Smooth muscle cell (in vitro differentiated cells): ENCODE data around the gene PFDN4. TPM values are rescaled to one million over a fixed set of nuclear protein-coding genes. Genes with fewer than 3 reads are reported as not detected.
A peak's percentile ranks its signal among the peaks of the same experiment; 100 is the strongest.

ENCODE experiments used
- DNase-seq: peaks from one replicate; lab custom pipeline; 2025; ENCODE audit not compliant: unreplicated experiment; lab: John Stamatoyannopoulos, UW
- H2AFZ ChIP-seq: fragments of 200-600 bp; sonication (generic); 2 replicates; pipeline ENCODE4 v1.6.0; 2016; ENCODE audit warnings: antibody characterized with exemption, low read depth, mild to moderate bottlenecking
- H3F3A ChIP-seq: fragments of 200-600 bp; sonication (generic); 2 replicates; pipeline ENCODE4 v1.6.0; 2017; ENCODE audit warnings: antibody characterized with exemption, low read depth
- H3K27ac ChIP-seq: fragments of 200-600 bp; sonication (generic); 2 replicates; pipeline ENCODE4 v1.5.1; 2016; ENCODE audit warnings: low read depth, mild to moderate bottlenecking
- H3K27me3 ChIP-seq: fragments of 200-600 bp; sonication (generic); 2 replicates; pipeline ENCODE4 v1.6.1; 2016; ENCODE audit warnings: low read depth, mild to moderate bottlenecking
- H3K36me3 ChIP-seq: fragments of 200-600 bp; sonication (generic); 2 replicates; pipeline ENCODE4 v1.5.1; 2016; ENCODE audit warnings: low read depth
- H3K4me1 ChIP-seq: fragments of 200-600 bp; sonication (generic); 2 replicates; pipeline ENCODE4 v1.5.1; 2016; ENCODE audit warnings: low read depth
- H3K4me2 ChIP-seq: fragments of 200-600 bp; sonication (generic); 2 replicates; pipeline ENCODE4 v1.6.0; 2016; ENCODE audit warnings: mild to moderate bottlenecking
- H3K4me3 ChIP-seq: fragments of 200-600 bp; sonication (generic); 2 replicates; pipeline ENCODE4 v1.5.1; 2016; ENCODE audit warnings: mild to moderate bottlenecking
- H3K79me2 ChIP-seq: fragments of 200-600 bp; sonication (generic); 2 replicates; pipeline ENCODE4 v1.6.0; 2016; ENCODE audit warnings: low read depth, mild to moderate bottlenecking
- H3K9ac ChIP-seq: fragments of 200-600 bp; sonication (generic); 2 replicates; pipeline ENCODE4 v1.6.0; 2016; ENCODE audit warnings: low read depth
- H3K9me3 ChIP-seq: fragments of 200-600 bp; sonication (generic); replicated peaks from 2 replicates; pipeline ENCODE4 v1.5.1; 2016; ENCODE audit warnings: low read depth
- H4K20me1 ChIP-seq: fragments of 200-600 bp; sonication (generic); 2 replicates; pipeline ENCODE4 v1.6.0; 2016; ENCODE audit warnings: low read depth
- CTCF ChIP-seq: fragments of 200-600 bp; sonication (generic); IDR thresholded peaks from 2 replicates; pipeline ENCODE4 v1.5.1; 2017; ENCODE audit warnings: borderline replicate concordance, mild to moderate bottlenecking, antibody characterized with exemption; ENCODE audit not compliant: insufficient read depth, poor library complexity, severe bottlenecking
- WGBS: methylation state at CpG from one replicate; pipeline ENCODE4 v1.1.7; 2016; ENCODE audit warnings: low lambda C conversion rate; 5-methylcytosine and 5-hydroxymethylcytosine counted together
- polyA plus RNA-seq: library from polyadenylated mRNA; unstranded; fragments of >200 nt; fragmentation: Nextera tagmentation; extraction: Ambion mirVana; gene quantifications from 2 replicates; pipeline ENCODE4 v1.2.1, GENCODE V29; 2016
- total RNA-seq: library from RNA; depleted of rRNA; stranded (reverse); fragments of >200 nt; gene quantifications from 2 replicates; pipeline ENCODE4 v1.2.3, GENCODE V29; 2014

Gene PFDN4
- total and polyA plus RNA-seq, 2 experiments from 2014 or later, result 47.6 to 240 TPM

GRCh38 chr20:54184071-54184470, 23.8 kb upstream of the PFDN4 start:
- H3K79me2 ChIP-seq, result no peaks in the 10 kb centered on the region
- no peak for TF ChIP-seq CTCF
- H2AFZ ChIP-seq, result peak overlapping the region; percentile 47
- H3K36me3 ChIP-seq, result no peaks in the 10 kb centered on the region
- no peaks in the 10 kb centered on the region for H3K9me3 ChIP-seq
- DNase-seq, result no peak
- H3F3A ChIP-seq, result no peaks in the 10 kb centered on the region
- H3K27ac ChIP-seq, result no peak overlapping the region
- H3K4me3 ChIP-seq, result no peak overlapping the region
- H3K4me2 ChIP-seq, result no peak overlapping the region
- H3K4me1 ChIP-seq, result peaks cover 8% of the 10 kb centered on the region
- H3K27me3 ChIP-seq, result no peaks in the 10 kb centered on the region
- no peaks in the 10 kb centered on the region for H4K20me1 ChIP-seq
- WGBS, result 51% methylated on average over 3 of the region's 3 CpGs
- no peak overlapping the region for H3K9ac ChIP-seq

- Histone ChIP-seq H3K36me3 (no peaks in the 10 kb centered on the region), H3K9ac (no peak overlapping the region), H2AFZ (no peak overlapping the region), H4K20me1 (no peaks in the 10 kb centered on the region), H3F3A (no peaks in the 10 kb centered on the region), H3K4me1 (peaks cover 8% of the 10 kb centered on the region), H3K27ac (no peak overlapping the region), H3K27me3 (no peaks in the 10 kb centered on the region), H3K4me3 (no peak overlapping the region), H3K79me2 (no peaks in the 10 kb centered on the region), H3K4me2 (no peak overlapping the region), H3K9me3 (no peaks in the 10 kb centered on the region)
- 93% methylated on average over 10 of the region's 10 CpGs for WGBS
- no peak for TF ChIP-seq CTCF
- DNase-seq, result no peak
Measured at GRCh38 chr20:54184904-54185626, 22.8 kb upstream of the PFDN4 start.

GRCh38 chr20:54188132-54188849, 19.6 kb upstream of the PFDN4 start:
- Histone ChIP-seq H3F3A (no peaks in the 10 kb centered on the region), H3K4me2 (peak overlapping the region; percentile 1), H3K27me3 (no peaks in the 10 kb centered on the region), H3K27ac (no peak overlapping the region), H3K4me3 (no peak overlapping the region), H3K36me3 (no peaks in the 10 kb centered on the region), H3K9ac (no peak overlapping the region), H2AFZ (no peak overlapping the region), H4K20me1 (no peaks in the 10 kb centered on the region), H3K9me3 (no peaks in the 10 kb centered on the region), H3K4me1 (peaks cover 8% of the 10 kb centered on the region), H3K79me2 (no peaks in the 10 kb centered on the region)
- no peak for TF ChIP-seq CTCF
- WGBS, result 52% methylated on average over 11 of the region's 11 CpGs
- DNase-seq, result no peak
